NCI-H1105 treated with DMSO at 0.1 percent for 48 hours (cell line): ENCODE results near the gene OR51V1.
"Not testable (repeated sequence)": the region's sequence is repeated elsewhere in the genome, so short reads cannot be mapped to it uniquely, and the experiment has no call there.

Experiments used
- DNase-seq: peaks from one replicate; lab custom pipeline; 2025; lab: John Stamatoyannopoulos, UW

OR51V1 gene, protein sequence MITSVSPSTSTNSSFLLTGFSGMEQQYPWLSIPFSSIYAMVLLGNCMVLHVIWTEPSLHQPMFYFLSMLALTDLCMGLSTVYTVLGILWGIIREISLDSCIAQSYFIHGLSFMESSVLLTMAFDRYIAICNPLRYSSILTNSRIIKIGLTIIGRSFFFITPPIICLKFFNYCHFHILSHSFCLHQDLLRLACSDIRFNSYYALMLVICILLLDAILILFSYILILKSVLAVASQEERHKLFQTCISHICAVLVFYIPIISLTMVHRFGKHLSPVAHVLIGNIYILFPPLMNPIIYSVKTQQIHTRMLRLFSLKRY

GRCh38 chr11:5200582-5200981, at the start of gene OR51V1:
Gene OR51V1 (minus strand): TSS chr11:5200682. CDS start chr11:5200682, 0 bp downstream.
- DNase-seq: no peak

GRCh38 chr11:5249807-5250396, 49.4 kb upstream of the OR51V1 start, which contains the start of gene HBG1:
Gene HBG1 (minus strand): TSS chr11:5249857. CDS start chr11:5249804, 53 bp downstream.
- DNase-seq: not testable (repeated sequence)

DNA sequence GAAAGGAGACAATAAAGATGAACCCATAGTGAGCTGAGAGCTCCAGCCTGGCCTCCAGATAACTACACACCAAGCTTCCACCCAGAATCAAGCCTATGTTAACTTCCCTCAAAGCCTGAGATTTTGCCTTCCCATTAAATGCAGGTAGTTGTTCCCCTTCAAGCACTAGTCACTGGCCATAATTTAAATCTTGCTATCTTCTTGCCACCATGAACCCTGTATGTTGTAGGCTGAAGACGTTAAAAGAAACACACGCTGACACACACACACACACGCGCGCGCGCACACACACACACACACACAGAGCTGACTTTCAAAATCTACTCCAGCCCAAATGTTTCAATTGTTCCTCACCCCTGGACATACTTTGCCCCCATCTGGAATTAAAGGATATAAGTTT, 48.0 kb upstream of the OR51V1 start:
- DNase-seq: not testable (repeated sequence)

GRCh38 chr11:5247472-5248192, 47.1 kb upstream of the OR51V1 start:
- no peak for DNase-seq

GRCh38 chr11:5246772-5247471, 46.4 kb upstream of the OR51V1 start:
- no peak for DNase-seq

DNA sequence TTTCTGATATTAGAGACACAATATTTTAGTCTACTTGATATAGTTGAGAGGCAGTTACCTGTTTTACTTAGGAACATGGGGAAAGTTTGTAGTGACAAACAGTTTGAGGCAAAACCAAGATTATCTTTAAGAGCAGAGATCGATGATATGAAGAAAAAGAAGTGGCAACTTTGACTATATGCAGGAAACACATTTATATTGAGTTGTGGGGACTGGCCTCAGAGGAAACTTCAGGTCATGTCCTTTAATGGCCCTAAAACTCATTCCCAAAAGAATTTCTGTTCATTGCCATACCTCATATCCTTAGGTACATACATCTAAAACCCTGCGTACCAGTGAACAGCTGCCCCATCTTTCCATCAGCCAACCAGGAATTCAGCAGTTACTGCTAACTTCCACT, 44.7 kb upstream of the OR51V1 start:
- no peak for DNase-seq

DNA sequence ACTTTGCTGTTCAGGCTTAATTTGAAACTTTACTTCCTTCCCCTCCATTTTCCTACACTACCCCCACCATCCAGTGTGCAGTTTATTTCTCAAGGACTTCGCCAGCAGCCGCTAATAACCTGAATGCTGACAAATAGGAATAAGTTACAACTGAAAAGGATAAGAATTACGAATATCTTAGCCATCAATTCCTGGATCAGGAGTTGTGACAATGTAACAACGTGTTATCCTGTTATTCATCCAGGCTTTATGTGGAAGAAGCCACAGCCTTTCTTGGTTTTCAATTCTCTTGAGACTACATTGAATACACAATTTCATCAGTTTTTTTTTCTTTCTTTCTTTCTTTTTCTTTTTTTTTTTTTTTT, 43.3 kb upstream of the OR51V1 start:
- DNase-seq: no peak

GRCh38 chr11:5242933-5243815, 42.7 kb upstream of the OR51V1 start:
- DNase-seq: no peak

DNA sequence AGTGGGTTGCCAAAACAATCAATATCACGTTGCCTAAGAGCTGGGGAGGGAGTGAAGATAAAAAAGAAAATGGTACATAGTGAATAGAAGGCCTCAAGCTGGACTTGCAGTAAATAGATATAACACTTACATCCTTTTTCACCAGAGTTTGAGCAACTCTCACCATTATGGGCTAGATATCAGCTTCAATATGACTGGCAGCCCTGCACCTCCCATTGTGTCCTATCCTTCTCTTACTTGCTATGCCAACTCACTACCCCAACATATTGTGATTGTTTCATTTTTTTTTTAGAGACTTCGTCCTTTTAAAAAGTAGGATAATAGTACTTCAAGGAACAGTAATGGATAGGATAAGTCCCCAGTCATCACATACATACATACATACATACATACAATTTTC, 41.7 kb upstream of the OR51V1 start:
- no peak for DNase-seq

GRCh38 chr11:5241458-5241857, 41.0 kb upstream of the OR51V1 start:
- DNase-seq: no peak

- no peak for DNase-seq
Observed at GRCh38 chr11:5240458-5240857, 40.0 kb upstream of the OR51V1 start.

DNA sequence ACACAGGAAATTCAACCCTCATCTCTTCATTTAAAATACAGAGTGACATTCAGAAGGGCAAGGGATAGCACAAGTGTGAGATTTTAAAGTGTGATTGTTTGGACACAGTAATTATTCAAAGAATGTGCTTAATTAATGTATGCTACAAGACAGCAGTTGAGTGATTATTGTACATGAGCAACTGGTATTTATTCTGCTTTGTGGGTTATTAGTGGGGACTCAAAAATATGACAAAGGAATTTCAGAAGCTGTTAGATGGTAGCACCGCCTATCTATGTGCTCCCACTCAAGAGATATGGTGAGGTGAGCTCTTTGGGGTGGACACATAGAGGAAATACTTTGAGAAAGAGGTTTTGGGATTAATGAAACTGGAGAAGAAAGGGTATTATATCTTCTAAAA, 39.6 kb upstream of the OR51V1 start:
- DNase-seq: no peak

DNA sequence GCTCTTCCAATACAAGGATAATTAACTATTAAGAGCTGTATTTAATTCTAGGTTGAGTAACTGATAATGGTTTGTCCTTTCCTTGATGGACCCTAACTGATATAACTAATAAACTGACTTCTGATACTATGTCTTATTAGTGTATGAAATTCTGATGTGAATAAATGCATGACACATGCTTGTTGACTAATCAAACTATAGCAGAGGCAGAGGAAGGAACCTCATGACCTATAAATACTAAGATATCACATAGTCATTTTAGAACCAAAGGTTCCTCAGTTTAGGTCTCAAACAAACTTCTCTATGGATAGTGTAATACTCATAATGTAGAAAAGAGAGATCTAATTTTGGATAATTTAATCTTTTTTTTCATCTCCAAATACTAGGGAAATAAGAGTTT, 38.6 kb upstream of the OR51V1 start:
- no peak for DNase-seq

DNA sequence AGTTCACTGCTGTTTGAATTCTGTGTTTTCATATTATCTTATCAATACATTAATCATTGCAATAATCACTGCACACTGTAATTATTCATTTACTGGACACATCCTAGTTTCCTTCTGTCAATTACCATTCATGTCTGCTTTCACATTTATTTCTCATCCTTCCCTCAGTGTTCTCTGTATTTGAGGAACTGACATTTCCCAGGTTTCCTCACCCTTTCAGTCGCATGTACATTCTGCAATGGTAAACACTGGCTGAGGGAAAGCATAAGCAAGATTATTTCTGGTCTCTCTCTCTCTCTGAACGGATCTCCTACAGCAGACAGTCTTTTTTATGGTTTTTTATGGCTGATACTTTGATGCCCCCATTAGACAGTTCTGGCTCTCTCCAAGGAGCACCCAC, 38.0 kb upstream of the OR51V1 start:
- no peak for DNase-seq

DNA sequence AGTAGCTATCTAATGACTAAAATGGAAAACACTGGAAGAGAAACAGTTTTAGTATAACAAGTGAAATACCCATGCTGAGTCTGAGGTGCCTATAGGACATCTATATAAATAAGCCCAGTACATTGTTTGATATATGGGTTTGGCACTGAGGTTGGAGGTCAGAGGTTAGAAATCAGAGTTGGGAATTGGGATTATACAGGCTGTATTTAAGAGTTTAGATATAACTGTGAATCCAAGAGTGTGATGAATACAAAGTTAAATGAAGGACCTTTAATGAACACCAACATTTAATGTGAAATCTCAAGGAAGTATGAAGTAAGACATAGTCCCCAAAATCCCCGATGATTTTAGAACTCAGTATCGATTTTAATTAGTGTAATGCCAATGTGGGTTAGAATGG, 36.9 kb upstream of the OR51V1 start:
- no peak for DNase-seq

DNA sequence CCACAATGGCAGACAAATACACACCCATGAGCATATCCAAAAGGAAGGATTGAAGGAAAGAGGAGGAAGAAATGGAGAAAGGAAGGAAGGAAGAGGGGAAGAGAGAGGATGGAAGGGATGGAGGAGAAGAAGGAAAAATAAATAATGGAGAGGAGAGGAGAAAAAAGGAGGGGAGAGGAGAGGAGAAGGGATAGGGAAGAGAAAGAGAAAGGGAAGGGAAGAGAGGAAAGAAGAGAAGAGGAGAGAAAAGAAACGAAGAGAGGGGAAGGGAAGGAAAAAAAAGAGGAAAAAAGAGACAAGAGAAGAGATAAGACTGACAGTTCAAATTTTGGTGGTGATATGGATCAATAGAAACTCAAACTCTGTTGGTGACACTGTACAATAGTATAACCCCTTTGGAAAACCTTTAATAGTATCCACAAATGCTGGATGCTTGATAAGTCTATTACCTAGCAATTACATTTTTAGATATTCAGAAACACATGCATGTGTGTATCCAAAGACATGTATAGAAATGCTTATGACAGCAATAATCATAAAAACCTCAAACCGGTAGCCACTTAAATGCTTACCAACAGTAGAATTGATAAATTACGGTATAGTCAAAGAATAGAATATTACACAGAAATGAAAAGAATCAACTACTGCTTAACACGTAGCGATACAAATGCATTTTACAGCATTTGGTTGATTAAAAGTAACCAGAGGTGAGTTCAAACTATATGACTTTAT, 35.0 kb upstream of the OR51V1 start:
- no peak for DNase-seq

DNA sequence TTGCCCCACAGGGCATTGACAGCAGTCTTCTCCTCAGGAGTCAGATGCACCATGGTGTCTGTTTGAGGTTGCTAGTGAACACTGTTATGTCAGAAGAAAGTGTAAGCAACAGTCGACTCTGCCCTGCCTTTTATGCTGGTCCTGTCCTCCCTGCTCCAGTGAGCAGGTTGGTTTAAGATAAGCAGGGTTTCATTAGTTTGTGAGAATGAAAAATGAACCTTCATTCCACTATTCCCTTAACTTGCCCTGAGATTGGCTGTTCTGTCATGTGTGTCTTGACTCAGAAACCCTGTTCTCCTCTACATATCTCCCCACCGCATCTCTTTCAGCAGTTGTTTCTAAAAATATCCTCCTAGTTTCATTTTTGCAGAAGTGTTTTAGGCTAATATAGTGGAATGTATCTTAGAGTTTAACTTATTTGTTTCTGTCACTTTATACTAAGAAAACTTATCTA, 33.9 kb upstream of the OR51V1 start, which contains the start of gene HBD:
TSS of gene HBD (minus strand) at position 103 of the 454 bp plus-strand sequence. CDS start at position 53, 50 bp downstream.
- no peak for DNase-seq

GRCh38 chr11:5233307-5233706, 32.8 kb upstream of the OR51V1 start:
- DNase-seq: no peak

GRCh38 chr11:5232821-5233220, 32.3 kb upstream of the OR51V1 start:
- no peak for DNase-seq

DNA sequence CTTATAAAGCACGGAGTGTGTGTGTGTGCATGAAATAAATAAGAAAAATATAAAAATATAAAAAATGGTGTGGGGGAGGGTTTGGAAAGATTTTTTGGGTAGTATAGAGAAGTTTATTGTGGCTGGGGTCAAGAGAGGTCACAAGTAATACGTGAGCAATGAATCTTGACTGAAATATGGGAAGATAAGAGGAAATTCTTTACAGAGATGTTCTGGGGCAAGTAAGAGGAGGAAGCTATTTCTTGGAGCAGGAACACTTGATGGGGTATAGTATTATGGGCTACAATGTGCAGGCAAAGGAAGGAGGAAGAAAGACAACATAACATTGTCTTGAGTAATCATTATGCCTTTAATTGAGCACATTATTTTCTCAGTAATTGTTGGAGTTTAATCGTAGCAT, 31.7 kb upstream of the OR51V1 start:
- DNase-seq: no peak

DNA sequence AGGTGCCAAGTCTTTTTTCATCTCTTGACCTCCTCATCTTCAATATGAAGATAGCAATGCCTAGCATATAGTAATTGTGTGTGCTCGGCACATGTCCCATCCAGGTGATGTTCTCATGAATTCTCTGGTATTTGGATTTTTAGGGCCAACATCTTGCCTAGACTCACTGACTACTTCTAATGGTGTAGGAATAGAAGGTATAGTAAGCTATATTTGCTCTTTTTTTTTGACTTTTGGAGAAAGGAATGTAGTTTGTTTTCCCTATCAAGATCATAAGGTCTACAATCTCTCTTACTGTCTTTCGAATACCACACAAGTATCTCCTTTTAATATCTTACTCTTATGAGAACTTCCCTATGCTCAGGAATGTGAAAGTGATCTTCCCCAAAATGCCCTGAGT, 30.6 kb upstream of the OR51V1 start:
- DNase-seq: no peak
